DOHH2 (cell line): ENCODE data around the gene HOXC4.

Experiments
- H3F3A ChIP-seq: fragments of 200-600 bp; sonication (generic), shearing (Covaris generic); 2 replicates; pipeline ENCODE4 v1.6.0; 2016; ENCODE audit warnings: antibody characterized with exemption, mild to moderate bottlenecking; ENCODE audit not compliant: control insufficient read depth, insufficient read depth
- H3K27ac ChIP-seq: fragments of 200-600 bp; sonication (generic); 2 replicates; pipeline ENCODE4 v1.5.1; 2014; ENCODE audit warnings: low read depth, mild to moderate bottlenecking, low read length, moderate library complexity
- H3K27me3 ChIP-seq: fragments of 200-600 bp; sonication (generic); 2 replicates; pipeline ENCODE4 v1.6.1; 2014; ENCODE audit warnings: mild to moderate bottlenecking, low read length, mixed read lengths; ENCODE audit not compliant: control insufficient read depth
- H3K36me3 ChIP-seq: fragments of 200-600 bp; sonication (generic); 2 replicates; pipeline ENCODE4 v1.6.1; 2014; ENCODE audit warnings: mild to moderate bottlenecking, low read length, moderate library complexity, mixed read lengths; ENCODE audit not compliant: control insufficient read depth
- H3K4me1 ChIP-seq: fragments of 200-600 bp; sonication (generic); 2 replicates; pipeline ENCODE4 v1.6.1; 2014; ENCODE audit warnings: mild to moderate bottlenecking, low read length, mixed read lengths; ENCODE audit not compliant: control insufficient read depth
- H3K4me2 ChIP-seq: fragments of 200-600 bp; sonication (generic); 2 replicates; pipeline ENCODE4 v1.6.0; 2014; ENCODE audit warnings: mild to moderate bottlenecking, low read length, moderate library complexity
- H3K4me3 ChIP-seq: fragments of 200-600 bp; sonication (generic); 2 replicates; pipeline ENCODE4 v1.5.1; 2014; ENCODE audit warnings: mild to moderate bottlenecking, low read length, mixed read lengths
- H3K79me2 ChIP-seq: fragments of 200-600 bp; sonication (generic); 2 replicates; pipeline ENCODE4 v1.6.1; 2014; ENCODE audit warnings: mild to moderate bottlenecking, low read length, mixed read lengths; ENCODE audit not compliant: control insufficient read depth
- H3K9me2 ChIP-seq: fragments of 200-600 bp; sonication (generic); replicated peaks from 2 replicates; pipeline ENCODE4 v1.6.1; 2014; ENCODE audit warnings: mild to moderate bottlenecking, low read length, mixed read lengths; ENCODE audit not compliant: control insufficient read depth
- H3K9me3 ChIP-seq: fragments of 200-600 bp; sonication (generic); 2 replicates; pipeline ENCODE4 v1.6.1; 2014; ENCODE audit warnings: antibody characterized with exemption, low read length, mixed read lengths; ENCODE audit not compliant: control insufficient read depth, insufficient read depth
- H4K20me1 ChIP-seq: fragments of 200-600 bp; sonication (generic); 2 replicates; pipeline ENCODE4 v1.6.0; 2014; ENCODE audit warnings: low read depth, mild to moderate bottlenecking, antibody characterized with exemption, low read length, moderate library complexity; ENCODE audit not compliant: control insufficient read depth, insufficient read depth
- CTCF ChIP-seq: fragments of 200-600 bp; sonication (generic); IDR thresholded peaks from one replicate; pipeline ENCODE4 v1.5.1; 2014; ENCODE audit warnings: antibody characterized with exemption, mild to moderate bottlenecking, low read depth, low read length; ENCODE audit not compliant: poor library complexity, severe bottlenecking
- EZH2phosphoT487 ChIP-seq: fragments of 200-600 bp; sonication (generic); IDR thresholded peaks from 2 replicates; pipeline ENCODE4 v1.6.1; 2017; ENCODE audit warnings: borderline replicate concordance, mild to moderate bottlenecking, antibody characterized with exemption, low read length, moderate library complexity, mixed read lengths

The HOXC4 gene

DNA sequence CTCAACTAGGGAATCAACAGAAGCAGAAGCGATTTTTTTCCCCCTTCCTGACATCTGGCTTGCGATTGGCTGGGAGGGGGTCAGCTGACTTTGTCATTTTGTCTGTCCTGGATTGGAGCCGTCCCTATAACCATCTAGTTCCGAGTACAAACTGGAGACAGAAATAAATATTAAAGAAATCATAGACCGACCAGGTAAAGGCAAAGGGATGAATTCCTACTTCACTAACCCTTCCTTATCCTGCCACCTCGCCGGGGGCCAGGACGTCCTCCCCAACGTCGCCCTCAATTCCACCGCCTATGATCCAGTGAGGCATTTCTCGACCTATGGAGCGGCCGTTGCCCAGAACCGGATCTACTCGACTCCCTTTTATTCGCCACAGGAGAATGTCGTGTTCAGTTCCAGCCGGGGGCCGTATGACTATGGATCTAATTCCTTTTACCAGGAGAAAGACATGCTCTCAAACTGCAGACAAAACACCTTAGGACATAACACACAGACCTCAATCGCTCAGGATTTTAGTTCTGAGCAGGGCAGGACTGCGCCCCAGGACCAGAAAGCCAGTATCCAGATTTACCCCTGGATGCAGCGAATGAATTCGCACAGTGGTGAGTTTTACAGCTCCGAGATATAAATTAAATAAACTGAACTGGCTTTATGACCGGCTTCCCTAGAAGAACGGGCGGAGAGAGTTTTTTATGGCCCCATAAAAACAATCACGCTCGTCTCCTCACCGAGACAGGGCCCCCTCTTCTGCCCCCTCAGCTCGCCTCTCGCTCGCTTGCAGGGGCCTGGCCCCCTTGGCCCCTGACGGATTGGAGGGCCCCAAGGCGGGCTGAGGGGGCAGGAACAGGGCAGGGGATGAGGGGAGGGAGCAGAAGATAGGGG lies 25.1 kb upstream of the HOXC4 start, which contains the start of gene HOXC6:
HOXC6 (plus strand) TSS at position 127 of the 888 bp plus-strand sequence; CDS start at position 209, 82 bp downstream.
- Histone ChIP-seq H3K27ac (no peak within 1 kb of the TSS), H3K36me3 (no peaks in the 10 kb centered on the region), H3K27me3 (peaks cover 69% of the 10 kb centered on the region), H3K4me1 (peaks cover 24% of the 10 kb centered on the region), H3F3A (no peaks in the 10 kb centered on the region), H3K4me2 (peak within 1 kb of the TSS; percentile 39), H4K20me1 (no peaks in the 10 kb centered on the region), H3K4me3 (peak within 1 kb of the TSS; percentile 27; the same call in 1 of the 2 replicates), H3K9me3 (no peaks in the 10 kb centered on the region), H3K79me2 (no peaks in the 10 kb centered on the region), H3K9me2 (no peaks in the 10 kb centered on the region)
- TF ChIP-seq EZH2phosphoT487, result no peak
- no peak for TF ChIP-seq CTCF

- TF ChIP-seq CTCF (no peak), EZH2phosphoT487 (no peak)
- peaks cover 27% of the 10 kb centered on the region for H3K4me1 ChIP-seq
- H3K9me2 ChIP-seq, result no peaks in the 10 kb centered on the region
- H3F3A ChIP-seq, result no peaks in the 10 kb centered on the region
- H3K27me3 ChIP-seq, result peaks cover 74% of the 10 kb centered on the region
- H3K4me3 ChIP-seq, result no peak overlapping the region
- no peak overlapping the region for H3K4me2 ChIP-seq
- H3K36me3 ChIP-seq, result no peaks in the 10 kb centered on the region
- no peaks in the 10 kb centered on the region for H3K9me3 ChIP-seq
- H3K27ac ChIP-seq, result no peak overlapping the region
- H4K20me1 ChIP-seq, result no peaks in the 10 kb centered on the region
- H3K79me2 ChIP-seq, result no peaks in the 10 kb centered on the region
Measured at GRCh38 chr12:54029529-54030441, 23.9 kb upstream of the HOXC4 start.

DNA sequence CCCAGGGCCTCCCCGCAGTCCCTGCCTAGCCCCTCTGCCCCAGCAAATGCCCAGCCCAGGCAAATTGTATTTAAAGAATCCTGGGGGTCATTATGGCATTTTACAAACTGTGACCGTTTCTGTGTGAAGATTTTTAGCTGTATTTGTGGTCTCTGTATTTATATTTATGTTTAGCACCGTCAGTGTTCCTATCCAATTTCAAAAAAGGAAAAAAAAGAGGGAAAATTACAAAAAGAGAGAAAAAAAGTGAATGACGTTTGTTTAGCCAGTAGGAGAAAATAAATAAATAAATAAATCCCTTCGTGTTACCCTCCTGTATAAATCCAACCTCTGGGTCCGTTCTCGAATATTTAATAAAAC lies 23.2 kb upstream of the HOXC4 start:
- TF ChIP-seq EZH2phosphoT487 (no peak), CTCF (no peak)
- no peaks in the 10 kb centered on the region for H3K9me3 ChIP-seq
- no peak overlapping the region for H3K27ac ChIP-seq
- H3K4me1 ChIP-seq, result peaks cover 28% of the 10 kb centered on the region
- H3K4me3 ChIP-seq, result no peak overlapping the region
- no peaks in the 10 kb centered on the region for H4K20me1 ChIP-seq
- H3K79me2 ChIP-seq, result no peaks in the 10 kb centered on the region
- H3K27me3 ChIP-seq, result peaks cover 76% of the 10 kb centered on the region
- H3K9me2 ChIP-seq, result no peaks in the 10 kb centered on the region
- no peaks in the 10 kb centered on the region for H3K36me3 ChIP-seq
- no peak overlapping the region for H3K4me2 ChIP-seq
- no peaks in the 10 kb centered on the region for H3F3A ChIP-seq
